PC-3 (cell line): ENCODE results near the gene RNF166.

Source experiments
- CTCF ChIP-seq: fragments of 300-600 bp; sonication (generic); conservative IDR thresholded peaks from 2 replicates; pipeline ENCODE4 v1.5.1; 2017; ENCODE audit warnings: antibody characterized with exemption, low read depth, mild to moderate bottlenecking, low read length
- EZH2 ChIP-seq: fragments of 300-600 bp; sonication (generic); IDR thresholded peaks from one replicate; pipeline ENCODE4 v1.6.1; 2017; ENCODE audit warnings: antibody characterized with exemption, mild to moderate bottlenecking, low read length; ENCODE audit not compliant: unreplicated experiment

GRCh38 chr16:88655053-88655732 lies 51.0 kb downstream of the RNF166 start:
- no peak for TF ChIP-seq EZH2
- TF ChIP-seq CTCF, result no peak
